LNCaP clone FGC (cell line): ENCODE measurements around the gene HAUS3.

Experiments used
- DNase-seq: peaks from one replicate; pipeline ENCODE4 v3.0.0-alpha.2; 2011; ENCODE audit warnings: low read depth
- H3K4me3 ChIP-seq: 2 replicates; pipeline ENCODE4 v1.5.1; 2011; ENCODE audit warnings: mild to moderate bottlenecking, low read depth, low read length, control low read depth
- CTCF ChIP-seq: IDR thresholded peaks from 2 replicates; pipeline ENCODE4 v1.5.1; 2012; ENCODE audit warnings: mild to moderate bottlenecking; ENCODE audit not compliant: control insufficient read depth, insufficient read depth; ENCODE audit errors: extremely low read depth

Gene HAUS3

GRCh38 chr4:2287594-2287915, 45.6 kb upstream of the HAUS3 start:
- no peak for DNase-seq
- no peak for TF ChIP-seq CTCF
- H3K4me3 ChIP-seq = no peak overlapping the region

- H3K4me3 ChIP-seq = no peak overlapping the region
- TF ChIP-seq CTCF = no peak
- peak; percentile 67 for DNase-seq
Measured at GRCh38 chr4:2286904-2287593, 45.1 kb upstream of the HAUS3 start.

- H3K4me3 ChIP-seq = no peak overlapping the region
- DNase-seq = no peak
- TF ChIP-seq CTCF = no peak
Measured at GRCh38 chr4:2285613-2286381, 43.9 kb upstream of the HAUS3 start.

- no peak for TF ChIP-seq CTCF
- DNase-seq = no peak
Measured at GRCh38 chr4:2284934-2285612, 43.2 kb upstream of the HAUS3 start.

GRCh38 chr4:2284161-2284933, 42.4 kb upstream of the HAUS3 start:
- no peak for TF ChIP-seq CTCF
- DNase-seq = no peak
- H3K4me3 ChIP-seq = no peak overlapping the region

More at GRCh38 chr4:2284934-2285612, 43.2 kb upstream of the HAUS3 start:
- H3K4me3 ChIP-seq = no peak overlapping the region

GRCh38 chr4:2283199-2283711, 41.3 kb upstream of the HAUS3 start:
- no peak overlapping the region for H3K4me3 ChIP-seq
- no peak for DNase-seq
- no peak for TF ChIP-seq CTCF
